Vagina (tissue), 2 donors: ENCODE results near the gene TEAD1.

Experiments
- CTCF ChIP-seq, 3 experiments: fragments of 450-650 bp in 2 of 3; fragments of 200-600 bp in 1 of 3; sonication (generic) in 1 of 3; IDR thresholded peaks; one replicate each; pipeline ENCODE4 v1.5.1; 2017 to 2019; ENCODE audit warnings: antibody characterized with exemption in 3 of 3, mild to moderate bottlenecking in 2 of 3, moderate library complexity in 2 of 3
- POLR2A ChIP-seq, 2 donors: fragments of 450-650 bp; IDR thresholded peaks; one replicate each; pipeline ENCODE4 v1.6.1; 2017; ENCODE audit warnings: antibody characterized with exemption in 2 of 2, mild to moderate bottlenecking in 2 of 2, moderate library complexity in 2 of 2
- POLR2AphosphoS5 ChIP-seq, 2 donors: sonication (generic); formaldehyde crosslinking; IDR thresholded peaks; one replicate each; pipeline ENCODE4 v1.9.0; 2017; ENCODE audit warnings: antibody characterized with exemption in 2 of 2, mild to moderate bottlenecking in 2 of 2, low read depth in 1 of 2; ENCODE audit not compliant: insufficient read depth in 1 of 2

GRCh38 chr11:12927886-12928285 lies 253.7 kb downstream of the TEAD1 start:
- TF ChIP-seq POLR2A (IDR thresholded peaks at IDR 0.05) = no peak
- no peak for TF ChIP-seq CTCF (IDR thresholded peaks at IDR 0.05)
- no peak for TF ChIP-seq POLR2AphosphoS5 (IDR thresholded peaks at IDR 0.05; ENCODE audit: insufficient read depth in 1 of 2, low read depth in 1 of 2)
